GM18505 (cell line): ENCODE results near the gene CRYGA.
"Not testable (repeated sequence)": the region's sequence is repeated elsewhere in the genome, so short reads cannot be mapped to it uniquely, and the experiment has no call there.

Source experiments
- ATAC-seq: cut with Tn5 transposase; IDR thresholded peaks from one replicate; pipeline ENCODE4 v1.9.1; 2021; ENCODE audit not compliant: unreplicated experiment
- POLR2A ChIP-seq: IDR thresholded peaks from 4 replicates; pipeline ENCODE4 v1.6.1; 2011; ENCODE audit warnings: borderline replicate concordance; ENCODE audit not compliant: insufficient read depth, insufficient read length; ENCODE audit errors: extremely low read depth

Gene CRYGA

DNA sequence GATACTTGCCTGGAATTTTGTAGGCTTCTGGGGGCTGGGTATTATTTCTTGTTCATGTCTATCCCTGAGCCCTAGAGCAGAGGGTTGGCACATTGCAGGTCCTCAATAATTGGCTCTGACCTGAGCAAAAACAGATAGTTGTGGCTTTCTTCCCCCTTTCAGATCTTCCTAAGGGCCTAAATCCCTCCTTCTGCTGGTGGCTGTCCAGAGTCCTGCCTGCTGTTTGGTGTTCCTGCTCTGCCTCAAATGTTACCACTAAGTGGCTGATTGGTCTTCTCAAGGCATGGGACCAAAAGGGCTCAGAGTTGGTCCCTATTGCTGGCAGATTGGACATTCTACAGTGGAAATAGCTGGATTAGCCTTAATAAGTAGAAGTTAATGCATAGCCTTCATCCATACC is 16.4 kb downstream of the CRYGA start:
- ATAC-seq = no peak
- no peak for TF ChIP-seq POLR2A

DNA sequence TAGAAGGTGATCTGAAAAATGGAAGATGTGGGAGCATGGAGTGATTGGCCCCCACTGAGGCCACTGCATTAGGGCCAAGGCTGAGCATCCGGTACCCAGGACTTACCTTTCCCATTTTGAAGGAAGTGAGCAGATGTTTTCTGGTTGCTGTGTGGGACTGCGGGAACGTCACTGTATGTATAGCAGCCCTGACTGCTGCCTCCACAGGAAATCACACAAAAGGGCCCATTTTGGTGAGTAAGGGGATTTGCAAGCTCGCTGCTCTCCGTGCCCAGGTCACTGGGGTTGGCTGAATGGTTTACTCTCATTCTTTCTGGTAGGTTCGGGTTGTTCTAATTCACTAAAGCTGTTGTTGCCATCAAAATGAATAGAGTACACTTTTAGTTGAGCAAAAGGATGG is 17.4 kb downstream of the CRYGA start, which contains the start of gene CRYGB:
CRYGB (minus strand) TSS at position 153 of the 400 bp plus-strand sequence; CDS start at position 115, 38 bp downstream.
- TF ChIP-seq POLR2A = no peak
- no peak for ATAC-seq

DNA sequence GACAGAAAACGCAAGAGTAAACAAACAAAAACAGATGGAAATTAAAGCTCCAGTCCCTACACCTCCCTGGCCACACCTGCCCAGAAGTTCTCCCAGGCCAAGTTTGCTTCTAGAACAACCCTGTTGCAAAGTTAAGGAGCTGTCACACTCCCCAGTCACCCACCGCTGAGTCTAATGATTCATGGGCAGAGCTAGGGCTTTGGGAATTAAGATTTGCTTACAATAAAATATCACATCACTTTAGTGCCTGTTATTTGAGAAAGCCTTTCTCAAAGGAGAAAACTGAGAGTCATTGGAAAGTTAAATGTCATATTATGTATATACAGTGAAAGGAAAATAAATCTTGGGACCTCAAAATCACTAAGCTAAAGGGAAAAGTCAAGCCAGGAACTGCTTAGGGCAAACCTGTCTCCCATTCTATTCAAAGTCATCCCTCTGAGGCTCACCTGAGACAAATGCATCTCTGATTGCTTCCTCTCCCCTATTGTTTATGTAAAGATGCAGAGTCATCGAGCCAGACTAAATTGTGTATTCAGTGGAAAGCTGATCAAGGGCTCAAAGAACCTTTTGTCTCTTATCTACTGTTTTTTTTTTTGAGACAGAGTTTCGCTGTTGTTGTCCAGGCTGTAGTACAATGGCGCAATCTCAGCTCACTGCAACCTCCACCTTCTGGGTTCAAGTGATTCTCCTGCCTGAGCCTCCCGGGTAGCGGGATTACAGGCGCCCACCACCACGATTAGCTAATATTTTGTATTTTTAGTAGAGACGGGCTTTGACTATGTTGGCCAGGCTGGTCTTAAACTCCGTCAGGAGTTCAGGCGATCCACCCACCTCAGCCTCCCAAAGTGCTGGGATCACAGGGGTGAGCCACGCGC is 20.2 kb downstream of the CRYGA start:
- no peak for ATAC-seq
- no peak for TF ChIP-seq POLR2A

DNA sequence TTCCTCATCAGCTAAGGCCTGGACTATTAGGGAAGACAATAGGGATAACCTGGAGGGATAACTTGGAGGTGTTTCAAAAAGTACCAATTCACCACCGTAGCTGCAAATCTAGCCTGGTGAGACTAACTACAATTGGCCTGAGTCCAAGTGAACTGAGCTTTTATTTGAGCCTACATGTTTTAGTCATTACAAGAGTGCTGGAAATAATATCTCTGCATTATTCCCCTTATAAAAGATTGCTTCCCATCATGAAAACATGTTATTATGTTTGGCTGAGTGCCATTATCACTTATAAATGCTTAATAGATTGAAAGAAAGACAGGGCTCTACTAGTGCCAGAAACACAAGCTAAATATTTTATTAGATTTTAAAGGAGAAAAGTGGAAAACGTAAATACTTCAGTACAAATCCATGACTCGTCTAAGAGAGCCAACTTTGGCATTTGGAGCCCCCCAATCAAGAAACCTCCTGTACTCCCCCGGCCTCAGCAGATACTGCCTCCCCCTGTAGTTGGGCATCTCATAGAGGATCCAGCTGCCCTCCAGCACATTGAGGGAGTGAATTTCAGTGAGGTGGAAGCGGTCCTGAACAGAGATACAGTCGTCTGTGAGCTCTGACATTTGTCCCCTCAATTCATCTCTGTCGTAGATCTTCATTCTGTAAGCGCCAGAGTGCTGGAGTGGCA is 21.0 kb downstream of the CRYGA start:
- TF ChIP-seq POLR2A = no peak
- no peak for ATAC-seq

DNA sequence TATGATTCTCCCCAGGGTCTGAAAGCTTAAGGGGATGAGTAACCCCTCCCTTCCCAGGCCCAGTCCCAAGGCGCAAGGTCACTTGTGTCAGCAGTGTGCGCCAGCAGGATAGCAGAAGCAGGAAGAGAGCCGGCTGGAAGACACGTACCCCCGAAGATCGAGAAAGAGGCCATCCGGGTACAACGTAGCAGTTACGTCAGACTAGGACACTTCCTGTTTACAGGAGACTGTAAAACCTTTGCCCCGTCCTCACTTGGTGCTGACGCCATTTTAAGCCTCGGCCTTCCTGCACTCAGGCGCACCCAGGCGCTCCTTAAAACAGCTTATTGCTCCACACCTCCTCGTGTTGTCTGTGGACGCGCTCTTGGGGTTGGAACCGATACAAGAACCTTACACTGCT is 23.9 kb downstream of the CRYGA start:
- TF ChIP-seq POLR2A = no peak
- ATAC-seq = no peak

DNA sequence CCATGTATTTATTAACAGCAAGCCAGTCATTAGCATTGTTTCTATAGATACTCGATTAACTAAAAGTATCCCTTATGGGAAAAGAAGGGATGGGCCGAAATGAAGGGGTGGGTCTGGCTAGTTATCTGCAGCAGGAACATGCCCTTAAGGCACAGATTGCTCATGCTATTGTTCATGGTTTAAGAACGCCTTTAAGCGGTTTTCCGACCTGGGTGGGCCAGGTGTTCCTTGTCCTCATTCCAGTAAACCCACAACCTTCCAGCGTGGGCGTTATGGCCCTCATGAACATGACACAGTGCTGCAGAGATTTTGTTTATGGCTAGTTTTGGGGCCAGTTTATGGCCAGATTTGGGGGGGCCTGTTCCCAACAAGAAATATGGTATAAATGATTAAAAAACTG is 25.1 kb downstream of the CRYGA start:
- not testable (repeated sequence) for ATAC-seq

DNA sequence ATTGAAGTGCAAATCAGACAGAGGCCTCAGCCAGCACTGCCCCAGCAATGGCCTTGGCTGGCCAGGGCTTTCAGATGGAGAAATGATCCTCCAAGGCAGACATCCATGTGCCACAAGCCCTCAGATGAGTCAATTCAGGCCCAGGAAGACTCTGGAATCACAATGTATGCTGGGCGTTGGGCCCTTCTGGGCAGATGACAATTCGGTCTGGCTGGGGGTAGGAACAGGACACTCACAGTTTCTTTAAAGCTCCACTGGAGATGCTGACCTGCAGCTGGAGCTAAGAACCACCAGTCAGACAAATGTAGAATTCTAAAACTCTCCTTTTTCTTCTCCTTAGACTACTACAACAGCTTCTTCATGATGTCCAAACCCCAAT is 26.7 kb downstream of the CRYGA start:
- no peak for TF ChIP-seq POLR2A
- ATAC-seq = no peak

DNA sequence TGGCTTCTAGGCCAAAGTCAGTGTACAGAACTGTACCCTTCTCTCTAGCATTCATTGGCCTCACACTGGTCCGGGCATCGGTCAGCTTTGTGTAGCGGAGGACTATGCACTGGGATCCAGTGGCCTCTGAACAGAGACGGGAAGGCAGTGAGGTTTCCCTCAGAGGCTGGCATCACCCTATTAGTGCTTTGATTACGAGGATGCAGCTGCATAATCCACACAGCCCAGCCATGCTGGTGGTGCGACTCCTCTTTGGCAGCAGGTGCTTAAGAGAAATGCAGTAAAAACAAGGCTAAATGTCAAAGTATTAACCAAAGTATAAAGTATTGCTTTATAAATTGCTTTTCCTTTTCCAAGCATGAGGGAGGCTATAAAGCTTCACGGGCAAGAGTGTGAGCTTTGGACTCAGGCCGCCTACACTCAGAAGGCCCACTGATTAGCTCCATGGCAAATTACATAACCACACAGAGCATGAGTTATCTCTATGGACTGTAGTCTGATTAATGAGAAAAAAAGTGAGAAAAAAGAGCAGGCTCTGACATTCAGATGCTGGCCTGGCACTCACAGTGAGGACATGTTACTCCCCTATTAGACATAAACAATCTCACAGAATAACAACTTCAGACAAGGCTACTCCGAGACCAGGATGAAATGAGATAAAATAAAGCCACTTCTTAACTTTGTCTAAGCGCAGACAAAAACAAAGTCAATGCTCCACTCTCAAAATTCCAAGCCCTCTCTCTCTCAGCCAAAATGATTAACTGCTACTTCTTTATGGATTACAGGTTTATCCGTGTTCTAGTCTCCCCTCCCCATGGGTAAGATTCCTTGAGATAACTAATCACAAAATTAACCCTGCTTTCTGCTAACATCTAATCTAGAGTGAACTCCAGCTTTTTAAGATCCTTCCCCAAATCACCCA is 27.3 kb downstream of the CRYGA start:
- no peak for ATAC-seq
- no peak for TF ChIP-seq POLR2A

DNA sequence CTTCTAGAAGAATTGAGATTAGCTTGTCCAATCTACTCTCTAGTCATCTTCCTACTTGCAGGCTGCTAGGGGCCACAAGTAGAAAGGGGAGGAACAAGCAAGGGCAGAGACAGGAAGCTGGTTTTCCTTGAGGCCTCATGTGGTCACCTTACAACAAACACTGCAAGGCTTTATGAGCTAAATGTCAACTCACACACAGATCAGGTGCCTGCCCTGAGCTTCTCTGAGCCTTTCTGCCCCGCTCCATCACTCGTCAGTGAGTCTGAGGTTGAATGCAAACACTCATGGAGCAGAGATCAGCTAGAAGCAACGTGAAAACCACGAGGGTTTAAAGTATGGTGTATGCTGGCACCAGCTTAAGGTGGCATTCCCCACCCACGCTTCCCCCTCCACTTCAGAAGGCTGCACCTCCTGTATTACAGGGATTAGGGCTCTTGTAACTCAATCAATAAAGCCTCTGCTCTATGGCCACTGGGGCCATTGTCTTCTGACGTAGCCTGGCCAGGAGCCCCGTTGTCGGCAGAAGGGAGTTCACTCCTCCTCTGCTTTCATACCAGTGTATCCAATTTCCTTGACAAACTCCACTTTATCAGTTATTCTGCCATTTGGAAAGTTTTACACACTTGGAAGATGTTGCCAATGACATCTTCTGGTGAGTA is 28.3 kb downstream of the CRYGA start:
- ATAC-seq = no peak

DNA sequence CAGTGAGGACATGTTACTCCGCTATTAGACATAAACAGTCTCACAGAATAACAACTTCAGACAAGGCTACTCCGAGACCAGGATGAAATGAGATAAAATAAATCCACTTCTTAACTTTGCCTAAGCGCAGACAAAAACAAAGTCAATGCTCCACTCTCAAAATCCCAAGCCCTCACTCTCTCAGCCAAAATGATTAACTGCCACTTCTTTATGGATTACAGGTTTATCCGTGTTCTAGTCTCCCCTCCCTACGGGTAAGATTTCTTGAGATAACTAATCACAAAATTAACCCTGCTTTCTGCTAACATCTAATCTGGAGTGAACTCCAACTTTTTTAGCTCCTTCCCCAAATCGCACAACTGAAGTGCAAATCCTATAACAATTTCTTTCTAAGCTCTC is 32.7 kb downstream of the CRYGA start:
- ATAC-seq = no peak

More for the DNA sequence above, 28.3 kb downstream of the CRYGA start:
- no peak for TF ChIP-seq POLR2A

DNA sequence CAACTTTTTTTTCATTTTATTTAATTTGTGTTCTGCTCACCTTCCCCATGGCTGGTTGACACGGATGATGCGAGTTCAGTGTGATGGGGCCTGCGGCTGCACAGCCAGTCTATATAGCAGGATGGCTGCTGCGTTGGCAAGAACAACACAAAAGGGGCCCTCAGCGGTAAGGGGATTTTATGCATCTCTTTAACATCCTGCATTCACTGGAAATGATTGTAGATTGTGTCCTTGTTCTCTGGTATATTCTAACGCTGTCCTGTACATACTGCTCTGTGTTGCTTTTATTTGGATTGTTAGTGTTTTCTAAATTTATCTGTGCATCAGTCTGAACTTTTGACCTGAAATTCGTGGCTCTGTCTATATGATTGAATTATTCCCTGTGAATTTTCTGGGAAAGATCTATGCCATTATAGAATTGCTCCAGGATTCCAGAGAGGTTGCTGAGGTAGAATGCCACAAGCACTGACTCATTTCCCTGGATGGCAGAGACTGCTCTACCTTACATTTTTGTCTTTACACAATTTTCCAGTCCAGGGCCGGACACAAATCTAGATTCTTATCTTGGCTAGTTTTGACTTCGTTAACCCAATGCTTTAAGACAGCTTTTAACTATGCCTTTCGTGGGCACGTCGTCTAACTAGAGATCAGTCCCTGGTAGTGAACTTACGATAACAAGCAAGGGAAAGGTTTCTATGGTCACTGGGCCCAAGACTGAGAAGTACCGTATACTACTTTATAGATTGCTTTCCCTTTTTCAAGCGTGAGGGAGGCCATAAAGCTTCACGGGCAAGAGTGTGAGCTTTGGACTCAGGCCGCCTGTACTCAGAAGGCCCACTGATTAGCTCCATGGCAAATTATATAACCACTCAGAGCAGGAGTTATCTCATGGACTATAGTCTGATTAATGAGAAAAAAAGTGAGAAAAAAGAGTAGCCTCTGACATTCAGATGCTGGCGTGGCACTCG is 33.4 kb downstream of the CRYGA start, which contains the start of gene CRYGC:
CRYGC (minus strand) TSS at position 85 of the 968 bp plus-strand sequence; CDS start at position 49, 36 bp downstream.
- ATAC-seq = no peak
- no peak for TF ChIP-seq POLR2A

More for the DNA sequence above, 32.7 kb downstream of the CRYGA start:
- TF ChIP-seq POLR2A = no peak
